Peyer's patch (tissue), 4 donors: ENCODE results near the gene TRHDE.

Source experiments
- POLR2A ChIP-seq, 2 donors: fragments of 450-650 bp; IDR thresholded peaks; one replicate each; pipeline ENCODE4 v1.5.1; 2017; ENCODE audit warnings: antibody characterized with exemption in 2 of 2, mild to moderate bottlenecking in 2 of 2, moderate library complexity in 2 of 2
- TF ChIP-seq, protein P1 (sequence below), 6 experiments: fragments of 450-650 bp in 4 of 6; fragments of 200-600 bp in 2 of 6; sonication (generic) in 1 of 6; IDR thresholded peaks; one replicate each; pipeline ENCODE4 v1.5.1; 2017 to 2019; ENCODE audit warnings: antibody characterized with exemption in 6 of 6, mild to moderate bottlenecking in 3 of 6, moderate library complexity in 1 of 6

- no peak for TF ChIP-seq POLR2A (IDR thresholded peaks at IDR 0.05)
- TF ChIP-seq, protein P1, sequence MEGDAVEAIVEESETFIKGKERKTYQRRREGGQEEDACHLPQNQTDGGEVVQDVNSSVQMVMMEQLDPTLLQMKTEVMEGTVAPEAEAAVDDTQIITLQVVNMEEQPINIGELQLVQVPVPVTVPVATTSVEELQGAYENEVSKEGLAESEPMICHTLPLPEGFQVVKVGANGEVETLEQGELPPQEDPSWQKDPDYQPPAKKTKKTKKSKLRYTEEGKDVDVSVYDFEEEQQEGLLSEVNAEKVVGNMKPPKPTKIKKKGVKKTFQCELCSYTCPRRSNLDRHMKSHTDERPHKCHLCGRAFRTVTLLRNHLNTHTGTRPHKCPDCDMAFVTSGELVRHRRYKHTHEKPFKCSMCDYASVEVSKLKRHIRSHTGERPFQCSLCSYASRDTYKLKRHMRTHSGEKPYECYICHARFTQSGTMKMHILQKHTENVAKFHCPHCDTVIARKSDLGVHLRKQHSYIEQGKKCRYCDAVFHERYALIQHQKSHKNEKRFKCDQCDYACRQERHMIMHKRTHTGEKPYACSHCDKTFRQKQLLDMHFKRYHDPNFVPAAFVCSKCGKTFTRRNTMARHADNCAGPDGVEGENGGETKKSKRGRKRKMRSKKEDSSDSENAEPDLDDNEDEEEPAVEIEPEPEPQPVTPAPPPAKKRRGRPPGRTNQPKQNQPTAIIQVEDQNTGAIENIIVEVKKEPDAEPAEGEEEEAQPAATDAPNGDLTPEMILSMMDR (IDR thresholded peaks at IDR 0.05) = no peak
Measured at GRCh38 chr12:72631926-72632685, 359.9 kb downstream of the TRHDE start.
